ENCODE data around the gene SOX18. TPM values are rescaled to one million over a fixed set of nuclear protein-coding genes. Genes with fewer than 3 reads are reported as not detected.

SOX18 gene
- total RNA-seq, 1 donor from 2014 or later = not detected

DNA sequence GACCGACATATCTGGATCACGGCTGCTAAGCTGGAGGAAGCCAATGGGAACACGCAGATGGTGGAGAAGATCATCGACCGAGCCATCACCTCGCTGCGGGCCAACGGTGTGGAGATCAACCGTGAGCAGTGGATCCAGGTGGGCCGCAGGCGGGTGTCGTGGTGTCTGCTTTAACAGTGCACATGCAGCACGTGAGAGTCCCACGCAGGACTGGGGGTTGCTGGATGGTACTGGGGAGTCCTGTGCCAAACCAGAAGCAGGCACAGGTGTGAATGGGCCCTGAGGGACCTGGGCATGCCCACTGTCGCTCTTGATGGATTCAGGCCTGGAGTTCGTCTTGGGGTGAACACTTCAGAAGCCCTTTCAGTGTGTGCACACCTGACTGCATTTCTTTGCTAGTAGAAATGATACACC, 38.1 kb downstream of the SOX18 start:
- Histone ChIP-seq H3K4me2 (no peak overlapping the region), H2AFZ (replicated peaks) (no peak overlapping the region), H3K79me2 (ENCODE audit: low read depth) (no peaks in the 10 kb centered on the region), H3K36me3 (no peaks in the 10 kb centered on the region), H3K4me1 (no peaks in the 10 kb centered on the region), H3K9ac (no peak overlapping the region), H3K9me3 (ENCODE audit: low read depth) (no peaks in the 10 kb centered on the region), H3K4me3 (no peak overlapping the region), H3K27me3 (no peaks in the 10 kb centered on the region), H4K20me1 (ENCODE audit: low read depth) (peaks cover 6% of the 10 kb centered on the region), H3F3A (ENCODE audit: low read depth) (no peaks in the 10 kb centered on the region), H3K27ac (no peak overlapping the region)
- H3K4me1 Mint-ChIP-seq = no peaks in the 10 kb centered on the region
- no peak for TF ChIP-seq EZH2phosphoT487 (IDR thresholded peaks at IDR 0.05)
- no peak for TF ChIP-seq EZH2 (IDR thresholded peaks at IDR 0.05)
- no peak for TF ChIP-seq CTCF (IDR thresholded peaks at IDR 0.05)
- H3K4me3 Mint-ChIP-seq = no peak overlapping the region
- no peak for DNase-seq (ENCODE audit: low spot score)
- peaks cover 10% of the 10 kb centered on the region for H3K9me3 Mint-ChIP-seq
- H3K27ac Mint-ChIP-seq = no peak overlapping the region
- H3K27me3 Mint-ChIP-seq (ENCODE audit: insufficient read depth, low read depth) = peaks cover 3% of the 10 kb centered on the region
- peaks cover 47% of the 10 kb centered on the region for H3K36me3 Mint-ChIP-seq

DNA sequence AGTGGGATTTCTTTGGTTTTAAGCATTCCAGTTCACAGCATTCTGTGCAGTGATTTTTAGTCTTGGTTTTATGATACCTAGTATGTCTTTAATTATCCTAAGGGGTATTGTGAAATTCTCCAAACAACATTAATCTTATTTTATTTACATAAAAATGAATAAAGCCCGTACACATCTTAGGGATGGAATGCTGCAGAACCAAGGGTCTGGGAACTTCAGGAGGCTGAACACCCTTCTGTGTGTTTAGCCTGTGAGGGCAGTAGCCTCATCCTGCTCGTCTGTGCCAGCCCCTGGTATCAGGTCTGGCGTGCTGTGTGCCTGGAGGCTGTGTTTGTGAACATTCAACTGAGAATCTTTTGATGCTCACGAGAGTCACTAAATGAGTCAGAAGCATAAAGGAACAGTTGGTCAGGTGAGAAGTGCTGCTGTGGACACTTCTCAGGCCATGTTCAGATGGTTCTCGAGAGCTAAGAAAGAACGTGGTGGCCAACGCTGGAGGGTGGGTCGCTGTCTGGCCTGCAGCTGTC, 38.7 kb downstream of the SOX18 start:
- Mint-ChIP-seq H3K9me3 (peaks cover 10% of the 10 kb centered on the region), H3K27ac (no peak overlapping the region), H3K27me3 (ENCODE audit: insufficient read depth, low read depth) (peaks cover 3% of the 10 kb centered on the region), H3K36me3 (peaks cover 47% of the 10 kb centered on the region), H3K4me3 (no peak overlapping the region), H3K4me1 (no peaks in the 10 kb centered on the region)
- no peak overlapping the region for H3K4me3 ChIP-seq
- H3K27ac ChIP-seq = no peak overlapping the region
- H3K27me3 ChIP-seq = no peaks in the 10 kb centered on the region
- no peak for DNase-seq (ENCODE audit: low spot score)
- TF ChIP-seq CTCF (IDR thresholded peaks at IDR 0.05) (no peak), EZH2phosphoT487 (IDR thresholded peaks at IDR 0.05) (no peak), EZH2 (IDR thresholded peaks at IDR 0.05) (no peak)
- no peak overlapping the region for H3K4me2 ChIP-seq
- H3K9ac ChIP-seq = no peak overlapping the region
- H4K20me1 ChIP-seq (ENCODE audit: low read depth) = peaks cover 9% of the 10 kb centered on the region
- H3K4me1 ChIP-seq = no peaks in the 10 kb centered on the region
- no peak overlapping the region for H2AFZ ChIP-seq (replicated peaks)
- no peaks in the 10 kb centered on the region for H3K79me2 ChIP-seq (ENCODE audit: low read depth)
- H3K36me3 ChIP-seq = no peaks in the 10 kb centered on the region
- H3F3A ChIP-seq (ENCODE audit: low read depth) = no peaks in the 10 kb centered on the region
- H3K9me3 ChIP-seq (ENCODE audit: low read depth) = no peaks in the 10 kb centered on the region

- no peak for DNase-seq (ENCODE audit: low spot score)
- Histone ChIP-seq H3K27ac (no peak overlapping the region), H3K79me2 (ENCODE audit: low read depth) (no peaks in the 10 kb centered on the region), H3K27me3 (no peaks in the 10 kb centered on the region), H3K4me2 (no peak overlapping the region), H3K36me3 (no peaks in the 10 kb centered on the region), H3K9me3 (ENCODE audit: low read depth) (no peaks in the 10 kb centered on the region), H3K9ac (no peak overlapping the region), H2AFZ (replicated peaks) (no peak overlapping the region), H3K4me3 (no peak overlapping the region), H3F3A (ENCODE audit: low read depth) (no peaks in the 10 kb centered on the region), H3K4me1 (no peaks in the 10 kb centered on the region), H4K20me1 (ENCODE audit: low read depth) (peaks cover 14% of the 10 kb centered on the region)
- H3K9me3 Mint-ChIP-seq = peaks cover 10% of the 10 kb centered on the region
- H3K36me3 Mint-ChIP-seq = peaks cover 48% of the 10 kb centered on the region
- TF ChIP-seq EZH2phosphoT487 (IDR thresholded peaks at IDR 0.05) (no peak), CTCF (IDR thresholded peaks at IDR 0.05) (no peak)
- no peak overlapping the region for H3K4me3 Mint-ChIP-seq
- H3K27ac Mint-ChIP-seq = no peak overlapping the region
- H3K4me1 Mint-ChIP-seq = no peaks in the 10 kb centered on the region
- peaks cover 3% of the 10 kb centered on the region for H3K27me3 Mint-ChIP-seq (ENCODE audit: insufficient read depth, low read depth)
Measured at GRCh38 chr20:64009811-64010387, 39.5 kb downstream of the SOX18 start.
